DOHH2 (cell line): ENCODE data around the gene GABRG3.
"Not testable (repeated sequence)": the region's sequence is repeated elsewhere in the genome, so short reads cannot be mapped to it uniquely, and the experiment has no call there.

Experiments
- H3F3A ChIP-seq: fragments of 200-600 bp; sonication (generic), shearing (Covaris generic); 2 replicates; pipeline ENCODE4 v1.6.0; 2016; ENCODE audit warnings: antibody characterized with exemption, mild to moderate bottlenecking; ENCODE audit not compliant: control insufficient read depth, insufficient read depth
- H3K27ac ChIP-seq: fragments of 200-600 bp; sonication (generic); 2 replicates; pipeline ENCODE4 v1.5.1; 2014; ENCODE audit warnings: low read depth, mild to moderate bottlenecking, low read length, moderate library complexity
- H3K27me3 ChIP-seq: fragments of 200-600 bp; sonication (generic); 2 replicates; pipeline ENCODE4 v1.6.1; 2014; ENCODE audit warnings: mild to moderate bottlenecking, low read length, mixed read lengths; ENCODE audit not compliant: control insufficient read depth
- H3K36me3 ChIP-seq: fragments of 200-600 bp; sonication (generic); 2 replicates; pipeline ENCODE4 v1.6.1; 2014; ENCODE audit warnings: mild to moderate bottlenecking, low read length, moderate library complexity, mixed read lengths; ENCODE audit not compliant: control insufficient read depth
- H3K4me1 ChIP-seq: fragments of 200-600 bp; sonication (generic); 2 replicates; pipeline ENCODE4 v1.6.1; 2014; ENCODE audit warnings: mild to moderate bottlenecking, low read length, mixed read lengths; ENCODE audit not compliant: control insufficient read depth
- H3K4me2 ChIP-seq: fragments of 200-600 bp; sonication (generic); 2 replicates; pipeline ENCODE4 v1.6.0; 2014; ENCODE audit warnings: mild to moderate bottlenecking, low read length, moderate library complexity
- H3K4me3 ChIP-seq: fragments of 200-600 bp; sonication (generic); 2 replicates; pipeline ENCODE4 v1.5.1; 2014; ENCODE audit warnings: mild to moderate bottlenecking, low read length, mixed read lengths
- H3K79me2 ChIP-seq: fragments of 200-600 bp; sonication (generic); 2 replicates; pipeline ENCODE4 v1.6.1; 2014; ENCODE audit warnings: mild to moderate bottlenecking, low read length, mixed read lengths; ENCODE audit not compliant: control insufficient read depth
- H3K9me2 ChIP-seq: fragments of 200-600 bp; sonication (generic); replicated peaks from 2 replicates; pipeline ENCODE4 v1.6.1; 2014; ENCODE audit warnings: mild to moderate bottlenecking, low read length, mixed read lengths; ENCODE audit not compliant: control insufficient read depth
- H3K9me3 ChIP-seq: fragments of 200-600 bp; sonication (generic); 2 replicates; pipeline ENCODE4 v1.6.1; 2014; ENCODE audit warnings: antibody characterized with exemption, low read length, mixed read lengths; ENCODE audit not compliant: control insufficient read depth, insufficient read depth
- H4K20me1 ChIP-seq: fragments of 200-600 bp; sonication (generic); 2 replicates; pipeline ENCODE4 v1.6.0; 2014; ENCODE audit warnings: low read depth, mild to moderate bottlenecking, antibody characterized with exemption, low read length, moderate library complexity; ENCODE audit not compliant: control insufficient read depth, insufficient read depth
- EZH2phosphoT487 ChIP-seq: fragments of 200-600 bp; sonication (generic); IDR thresholded peaks from 2 replicates; pipeline ENCODE4 v1.6.1; 2017; ENCODE audit warnings: borderline replicate concordance, mild to moderate bottlenecking, antibody characterized with exemption, low read length, moderate library complexity, mixed read lengths
- TF ChIP-seq, protein P1 (sequence below): fragments of 200-600 bp; sonication (generic); IDR thresholded peaks from one replicate; pipeline ENCODE4 v1.5.1; 2014; ENCODE audit warnings: antibody characterized with exemption, mild to moderate bottlenecking, low read depth, low read length; ENCODE audit not compliant: poor library complexity, severe bottlenecking

Gene GABRG3

DNA sequence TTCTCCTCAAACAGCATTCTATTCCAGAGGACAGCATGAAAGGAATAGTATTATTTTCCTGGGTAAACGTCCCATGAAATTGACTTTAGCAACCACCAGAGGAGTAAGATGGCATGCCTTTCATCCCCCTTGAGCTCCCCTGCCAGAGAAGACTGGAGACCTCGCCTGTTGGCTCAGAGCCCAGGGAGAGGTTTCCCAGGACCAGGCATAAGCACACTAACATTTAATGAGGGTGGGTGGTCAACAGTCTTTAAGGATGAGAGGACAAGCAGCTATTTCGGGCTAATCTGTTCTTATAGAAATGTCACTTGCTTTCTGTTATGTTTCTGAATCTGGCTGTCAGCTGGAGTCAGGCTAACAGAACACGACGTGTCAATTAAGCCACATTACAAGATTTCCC is 390.5 kb downstream of the GABRG3 start:
- no peak overlapping the region for H3K4me2 ChIP-seq
- H3K4me3 ChIP-seq: no peak overlapping the region
- no peak for TF ChIP-seq EZH2phosphoT487
- no peaks in the 10 kb centered on the region for H3F3A ChIP-seq
- no peaks in the 10 kb centered on the region for H3K27me3 ChIP-seq
- H4K20me1 ChIP-seq: no peaks in the 10 kb centered on the region
- H3K4me1 ChIP-seq: no peaks in the 10 kb centered on the region
- H3K9me3 ChIP-seq: no peaks in the 10 kb centered on the region
- H3K9me2 ChIP-seq: no peaks in the 10 kb centered on the region
- H3K27ac ChIP-seq: no peak overlapping the region
- no peaks in the 10 kb centered on the region for H3K36me3 ChIP-seq
- no peaks in the 10 kb centered on the region for H3K79me2 ChIP-seq

DNA sequence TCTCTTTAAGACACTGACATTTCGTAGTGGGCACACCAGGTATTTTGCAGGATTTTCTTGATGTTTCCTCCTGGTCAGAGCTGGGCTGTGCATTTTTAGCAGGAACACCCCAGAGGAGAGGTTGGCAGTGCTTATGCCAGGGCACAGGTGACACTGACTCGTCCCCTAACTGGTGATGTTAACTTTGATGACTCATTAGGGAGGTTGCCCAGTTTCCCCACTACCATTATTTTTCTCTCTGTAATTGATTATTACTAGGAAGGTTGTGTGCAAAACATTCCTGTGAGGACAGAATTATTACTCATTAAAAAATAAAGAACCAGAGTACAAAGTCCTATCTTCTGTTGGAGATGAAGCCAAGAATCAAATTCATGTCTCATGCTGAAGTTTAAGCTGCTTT is 394.5 kb downstream of the GABRG3 start:
- no peaks in the 10 kb centered on the region for H3K9me2 ChIP-seq
- H3K4me2 ChIP-seq: no peak overlapping the region
- no peaks in the 10 kb centered on the region for H3K27me3 ChIP-seq
- H3K4me3 ChIP-seq: no peak overlapping the region
- no peak overlapping the region for H3K27ac ChIP-seq
- TF ChIP-seq, protein P1, sequence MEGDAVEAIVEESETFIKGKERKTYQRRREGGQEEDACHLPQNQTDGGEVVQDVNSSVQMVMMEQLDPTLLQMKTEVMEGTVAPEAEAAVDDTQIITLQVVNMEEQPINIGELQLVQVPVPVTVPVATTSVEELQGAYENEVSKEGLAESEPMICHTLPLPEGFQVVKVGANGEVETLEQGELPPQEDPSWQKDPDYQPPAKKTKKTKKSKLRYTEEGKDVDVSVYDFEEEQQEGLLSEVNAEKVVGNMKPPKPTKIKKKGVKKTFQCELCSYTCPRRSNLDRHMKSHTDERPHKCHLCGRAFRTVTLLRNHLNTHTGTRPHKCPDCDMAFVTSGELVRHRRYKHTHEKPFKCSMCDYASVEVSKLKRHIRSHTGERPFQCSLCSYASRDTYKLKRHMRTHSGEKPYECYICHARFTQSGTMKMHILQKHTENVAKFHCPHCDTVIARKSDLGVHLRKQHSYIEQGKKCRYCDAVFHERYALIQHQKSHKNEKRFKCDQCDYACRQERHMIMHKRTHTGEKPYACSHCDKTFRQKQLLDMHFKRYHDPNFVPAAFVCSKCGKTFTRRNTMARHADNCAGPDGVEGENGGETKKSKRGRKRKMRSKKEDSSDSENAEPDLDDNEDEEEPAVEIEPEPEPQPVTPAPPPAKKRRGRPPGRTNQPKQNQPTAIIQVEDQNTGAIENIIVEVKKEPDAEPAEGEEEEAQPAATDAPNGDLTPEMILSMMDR: no peak
- no peaks in the 10 kb centered on the region for H3F3A ChIP-seq
- peaks cover 4% of the 10 kb centered on the region; the same call in 1 of the 2 replicates for H3K9me3 ChIP-seq
- no peaks in the 10 kb centered on the region for H3K4me1 ChIP-seq
- no peaks in the 10 kb centered on the region for H3K79me2 ChIP-seq
- no peaks in the 10 kb centered on the region for H3K36me3 ChIP-seq
- H4K20me1 ChIP-seq: no peaks in the 10 kb centered on the region

DNA sequence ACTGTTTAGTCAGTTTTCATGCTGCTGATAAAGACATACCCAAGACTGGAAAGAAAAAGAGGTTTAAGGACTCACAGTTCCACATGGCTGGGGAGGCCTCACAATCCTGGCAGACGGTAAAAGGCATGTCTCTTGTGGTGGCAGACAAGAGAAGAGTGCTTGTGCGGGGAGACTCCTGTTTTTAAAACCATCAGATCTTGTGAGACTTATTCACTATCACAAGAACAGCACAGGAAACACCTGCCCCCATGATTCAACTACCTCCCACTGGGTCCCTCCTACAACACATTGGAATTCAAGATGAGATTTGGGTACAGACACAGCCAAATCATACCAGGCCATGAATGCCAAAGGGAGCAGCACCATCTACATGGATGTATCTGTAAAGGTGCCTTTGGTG is 406.4 kb downstream of the GABRG3 start:
- H3K9me3 ChIP-seq, H4K20me1 ChIP-seq, H3K4me1 ChIP-seq, H3K4me2 ChIP-seq, H3K36me3 ChIP-seq, H3K4me3 ChIP-seq, H3K27me3 ChIP-seq, H3K9me2 ChIP-seq, H3F3A ChIP-seq, H3K27ac ChIP-seq, H3K79me2 ChIP-seq: not testable (repeated sequence)

DNA sequence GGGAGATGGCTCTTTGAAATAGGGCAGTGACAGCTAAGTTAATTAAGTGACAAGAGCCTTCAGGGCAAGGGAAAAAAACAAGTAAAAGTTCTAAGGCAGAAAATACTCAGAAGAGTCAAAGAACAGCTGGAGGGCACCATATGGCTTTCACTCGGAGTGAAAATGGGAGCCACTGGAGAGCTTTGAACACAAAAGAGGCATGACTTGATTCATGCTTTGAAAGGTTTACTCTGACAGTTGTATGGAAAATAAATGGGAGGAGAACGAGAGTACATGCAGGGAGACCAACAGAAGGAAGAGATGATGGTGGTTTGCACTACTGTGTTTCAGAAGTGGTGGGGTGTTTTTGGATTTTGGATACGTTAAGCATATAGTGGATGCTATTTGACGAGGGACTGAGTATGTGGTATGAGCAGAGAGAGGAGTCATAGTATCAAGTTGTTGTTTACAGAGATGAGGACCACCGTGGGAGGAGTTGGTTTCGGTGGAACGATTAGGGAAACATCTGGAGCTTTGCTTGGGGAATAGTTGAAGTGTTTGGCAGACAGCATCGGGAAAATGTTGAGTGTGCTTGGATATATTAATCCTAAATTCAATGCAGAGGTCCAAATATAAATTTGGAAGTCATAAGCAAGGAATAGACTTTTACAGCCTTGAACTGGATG is 411.5 kb downstream of the GABRG3 start:
- no peaks in the 10 kb centered on the region for H3K27me3 ChIP-seq
- no peak for TF ChIP-seq EZH2phosphoT487
- TF ChIP-seq, protein P1: no peak
- H3K36me3 ChIP-seq: no peaks in the 10 kb centered on the region
- no peaks in the 10 kb centered on the region for H3K9me2 ChIP-seq
- H3K4me3 ChIP-seq: no peak overlapping the region
- no peaks in the 10 kb centered on the region for H4K20me1 ChIP-seq
- H3K9me3 ChIP-seq: peaks cover 17% of the 10 kb centered on the region; the same call in 1 of the 2 replicates
- no peak overlapping the region for H3K27ac ChIP-seq
- H3F3A ChIP-seq: no peaks in the 10 kb centered on the region
- no peaks in the 10 kb centered on the region for H3K4me1 ChIP-seq
- H3K4me2 ChIP-seq: no peak overlapping the region
- no peaks in the 10 kb centered on the region for H3K79me2 ChIP-seq
